Stomach (tissue), 9 donors: ENCODE data around the gene HAUS2. TPM values are rescaled to one million over a fixed set of nuclear protein-coding genes. Genes with fewer than 3 reads are reported as not detected.
"Not testable (repeated sequence)": the region's sequence is repeated elsewhere in the genome, so short reads cannot be mapped to it uniquely, and the experiment has no call there.

Source experiments
- DNase-seq, 2 donors: peaks; one replicate each; pipeline versions ENCODE4 v3.0.0 to v3.0.0-alpha.2; 2013 to 2019
- H3K27ac ChIP-seq, 5 donors: fragments of 200-600 bp in 4 of 5; sonication (generic) in 4 of 5; one replicate each; pipeline ENCODE4 v1.5.1; 2013 to 2019; ENCODE audit warnings: mild to moderate bottlenecking in 1 of 5, moderate library complexity in 1 of 5
- H3K27me3 ChIP-seq, 3 donors: fragments of 200-600 bp; sonication (generic); one replicate each; pipeline ENCODE4 v1.5.1; 2017 to 2019; ENCODE audit warnings: mixed run types in 1 of 3
- H3K36me3 ChIP-seq, 4 donors: fragments of 200-600 bp; sonication (generic); 1 replicate in 3 of 4; 2 replicates in 1 of 4; pipeline ENCODE4 v1.5.1; 2016 to 2019
- H3K4me1 ChIP-seq, 4 donors: fragments of 200-600 bp; sonication (generic); one replicate each; pipeline ENCODE4 v1.5.1; 2016 to 2019
- H3K4me3 ChIP-seq, 4 donors: fragments of 200-600 bp; sonication (generic) in 3 of 4; one replicate each; pipeline ENCODE4 v1.5.1; 2016 to 2019; ENCODE audit warnings: mild to moderate bottlenecking in 1 of 4
- H3K9me3 ChIP-seq, 4 donors: fragments of 200-600 bp; sonication (generic); one replicate each; pipeline ENCODE4 v1.5.1; 2016 to 2019
- CTCF ChIP-seq, 7 experiments: fragments of 450-650 bp in 4 of 7; fragments of 200-600 bp in 3 of 7; sonication (generic) in 3 of 7; IDR thresholded peaks; one replicate each; pipeline ENCODE4 v1.5.1; 2016 to 2019; ENCODE audit warnings: antibody characterized with exemption in 7 of 7, control low read depth in 2 of 7, mild to moderate bottlenecking in 1 of 7
- EP300 ChIP-seq: sonication (generic); formaldehyde crosslinking; IDR thresholded peaks from one replicate; pipeline ENCODE4 v1.6.1; 2017; ENCODE audit warnings: antibody characterized with exemption
- POLR2A ChIP-seq, 4 donors: fragments of 450-650 bp; IDR thresholded peaks; one replicate each; pipeline ENCODE4 v1.6.1; 2016; ENCODE audit warnings: antibody characterized with exemption in 4 of 4, control low read depth in 2 of 4, mild to moderate bottlenecking in 1 of 4, moderate library complexity in 1 of 4
- POLR2AphosphoS5 ChIP-seq, 3 donors: sonication (generic); formaldehyde crosslinking; IDR thresholded peaks; one replicate each; pipeline ENCODE4 v1.6.1; 2016; ENCODE audit warnings: antibody characterized with exemption in 3 of 3
- WGBS, 5 donors: extraction: QIAGEN DNeasy Blood & Tissue Kit in 3 of 5; methylation state at CpG; one replicate each; pipeline versions ENCODE4 v1.1.5 to v1.1.7; 2013 to 2018; 5-methylcytosine and 5-hydroxymethylcytosine counted together
- intact Hi-C: fragments of 100-400 bp; cut with DNase I; formaldehyde crosslinking; loops from one replicate; pipeline ENCODE4 v1.15.1; 2023; ENCODE audit warnings: low total_unique reads
- polyA plus RNA-seq, 3 donors: library from polyadenylated mRNA; stranded (reverse); fragments of 200-250 nt; gene quantifications; one replicate each; pipeline ENCODE4 v1.2.3, GENCODE V29; 2013
- total RNA-seq, 5 donors: library from RNA; depleted of rRNA; stranded (reverse); fragments of >200 nt; gene quantifications; one replicate each; pipeline versions ENCODE4 v1.1.0 to v1.2.3, GENCODE V29; 2014 to 2016
- donor health status: healthy with polysubstance abuse.
- donor health status: Bipolar disorder and iron deficiency.
- donor health status: healthy.

Gene HAUS2
- total and polyA plus RNA-seq, 8 donors: 4.9 to 22.0 (median 10.0) TPM

- no peaks in the 10 kb centered on the region for H3K9me3 ChIP-seq
- TF ChIP-seq POLR2A (IDR thresholded peaks at IDR 0.05) (no peak), EP300 (no peak), POLR2AphosphoS5 (IDR thresholded peaks at IDR 0.05) (no peak), CTCF (IDR thresholded peaks at IDR 0.05) (no peak)
- peak overlapping the region in 4 of 5 donors; percentile 86 to 96 (median 94) for H3K27ac ChIP-seq
- DNase-seq: no peak
- peak overlapping the region; percentile 74 to 99 (median 95) for H3K4me3 ChIP-seq
- peaks cover 18 to 58% (median 38%) of the 10 kb centered on the region in 4 donors for H3K4me1 ChIP-seq
- intact Hi-C loops: no loop called here
- WGBS, 5 donors: 68 to 74% (median 72%) methylated on average over 12 of the region's 12 CpGs
- peaks cover 2 to 16% (median 11%) of the 10 kb centered on the region in 4 donors for H3K36me3 ChIP-seq
- no peaks in the 10 kb centered on the region for H3K27me3 ChIP-seq
Observed at GRCh38 chr15:42549741-42550392, 1.2 kb downstream of the HAUS2 start.

- 40 to 74% (median 71%) methylated on average over 1 of the region's 1 CpG for WGBS, 5 donors
- intact Hi-C loops: no loop called here
Observed at GRCh38 chr15:42553554-42553953, 4.9 kb downstream of the HAUS2 start.

GRCh38 chr15:42556550-42557207, 8.0 kb downstream of the HAUS2 start:
- Histone ChIP-seq H3K4me1 (peaks cover 0 to 10% (median 4%) of the 10 kb centered on the region in 4 donors), H3K36me3 (peaks cover 9 to 40% (median 37%) of the 10 kb centered on the region in 4 donors)
- H3K9me3 ChIP-seq, H3K4me3 ChIP-seq, H3K27me3 ChIP-seq, intact Hi-C loops, DNase-seq, H3K27ac ChIP-seq: not testable (repeated sequence)
- 94 to 99% (median 96%) methylated on average over 9 to 12 of the region's 12 CpGs for WGBS, 5 donors

More at GRCh38 chr15:42553554-42553953, 4.9 kb downstream of the HAUS2 start:
- TF ChIP-seq POLR2A (IDR thresholded peaks at IDR 0.05): no peak
- TF ChIP-seq EP300: no peak
- no peak for TF ChIP-seq CTCF (IDR thresholded peaks at IDR 0.05)
- no peak for TF ChIP-seq POLR2AphosphoS5 (IDR thresholded peaks at IDR 0.05)
- no peak for DNase-seq
- Histone ChIP-seq H3K4me1 (peaks cover 0 to 34% (median 16%) of the 10 kb centered on the region in 4 donors), H3K27me3 (no peaks in the 10 kb centered on the region), H3K4me3 (no peak overlapping the region), H3K9me3 (no peaks in the 10 kb centered on the region), H3K36me3 (peaks cover under 1 to 9% (median 6%) of the 10 kb centered on the region in 4 donors), H3K27ac (no peak overlapping the region)

- H3K27me3 ChIP-seq: no peaks in the 10 kb centered on the region
- H3K9me3 ChIP-seq: no peaks in the 10 kb centered on the region
- no peak overlapping the region for H3K4me3 ChIP-seq
- H3K36me3 ChIP-seq: peaks cover 18 to 60% (median 58%) of the 10 kb centered on the region in 4 donors
- WGBS, 5 donors: 91 to 98% (median 97%) methylated on average over 3 of the region's 3 CpGs
- intact Hi-C loops: no loop called here
- H3K27ac ChIP-seq: no peak overlapping the region
- peaks cover 0 to under 1% (median 0%) of the 10 kb centered on the region in 4 donors for H3K4me1 ChIP-seq
- DNase-seq: no peak
- no peak for TF ChIP-seq EP300
- no peak for TF ChIP-seq CTCF (IDR thresholded peaks at IDR 0.05)
- TF ChIP-seq POLR2AphosphoS5 (IDR thresholded peaks at IDR 0.05): no peak
- no peak for TF ChIP-seq POLR2A (IDR thresholded peaks at IDR 0.05)
Observed at GRCh38 chr15:42558739-42559138, 10.1 kb downstream of the HAUS2 start.
